Stimulated activated naive CD8-positive, alpha-beta T cell treated with anti-CD3 and anti-CD28 coated beads, Interleukin-15, Interleukin-2, amounts not matched to agents 100 U/mL and 50 U/mL, for 24 hours (primary cell): ENCODE measurements around the gene FOXO3B.
"Not testable (repeated sequence)": the region's sequence is repeated elsewhere in the genome, so short reads cannot be mapped to it uniquely, and the experiment has no call there.

Source experiments
- ATAC-seq: fragments of 150-1000 bp; cut with Tn5 transposase; one replicate; pipeline ENCODE4 v1.10.0; 2021
- DNase-seq: peaks from one replicate; pipeline ENCODE4 v3.0.0; 2021

FOXO3B gene

GRCh38 chr17:18681767-18682571 lies at the start of gene FOXO3B:
Gene FOXO3B (minus strand): TSS chr17:18682314. CDS start chr17:18681651, 663 bp downstream.
- peak; percentile 88 for ATAC-seq

DNA sequence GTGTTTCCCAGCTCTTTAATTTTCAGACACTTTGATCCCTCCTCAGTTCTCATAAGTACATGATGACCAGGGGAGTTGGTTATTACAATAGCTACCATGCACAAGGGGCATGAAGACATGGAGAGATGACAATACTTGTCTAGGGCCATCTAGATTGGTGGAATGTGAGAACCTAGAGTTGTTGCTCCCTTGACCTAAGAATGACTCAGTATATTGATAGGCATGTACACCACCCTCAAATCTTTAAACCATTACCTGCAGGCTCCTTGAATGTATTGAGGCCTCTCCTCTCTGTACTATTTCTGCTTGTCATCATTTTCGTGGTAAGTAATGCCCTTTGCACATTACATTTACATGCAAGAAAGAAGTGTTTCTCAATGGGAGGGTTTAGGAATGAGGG lies 41.4 kb upstream of the FOXO3B start:
- not testable (repeated sequence) for ATAC-seq

More at GRCh38 chr17:18681767-18682571, at the start of gene FOXO3B:
- peak; percentile 65 for DNase-seq

DNA sequence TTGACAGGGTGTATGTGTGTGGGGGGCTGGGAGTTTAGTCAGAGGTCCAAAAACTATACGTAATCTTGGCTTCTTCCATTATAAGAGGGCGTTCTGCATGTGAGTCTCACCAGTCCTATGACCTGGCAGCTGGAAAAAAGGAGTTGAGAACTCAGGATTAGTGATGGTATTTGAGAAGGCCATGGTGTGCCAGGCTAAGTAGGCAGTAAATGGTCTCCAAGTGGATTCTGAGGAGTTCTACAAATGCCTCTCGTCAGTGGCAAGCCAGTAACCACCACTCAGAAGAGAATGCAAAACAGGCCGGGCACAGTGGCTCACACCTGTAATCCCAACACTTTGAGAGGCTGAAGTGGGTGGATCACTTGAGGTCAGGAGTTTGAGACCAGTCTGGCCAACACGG lies 40.5 kb upstream of the FOXO3B start:
- DNase-seq, ATAC-seq: not testable (repeated sequence)

More for the DNA sequence above, 41.4 kb upstream of the FOXO3B start:
- not testable (repeated sequence) for DNase-seq

DNA sequence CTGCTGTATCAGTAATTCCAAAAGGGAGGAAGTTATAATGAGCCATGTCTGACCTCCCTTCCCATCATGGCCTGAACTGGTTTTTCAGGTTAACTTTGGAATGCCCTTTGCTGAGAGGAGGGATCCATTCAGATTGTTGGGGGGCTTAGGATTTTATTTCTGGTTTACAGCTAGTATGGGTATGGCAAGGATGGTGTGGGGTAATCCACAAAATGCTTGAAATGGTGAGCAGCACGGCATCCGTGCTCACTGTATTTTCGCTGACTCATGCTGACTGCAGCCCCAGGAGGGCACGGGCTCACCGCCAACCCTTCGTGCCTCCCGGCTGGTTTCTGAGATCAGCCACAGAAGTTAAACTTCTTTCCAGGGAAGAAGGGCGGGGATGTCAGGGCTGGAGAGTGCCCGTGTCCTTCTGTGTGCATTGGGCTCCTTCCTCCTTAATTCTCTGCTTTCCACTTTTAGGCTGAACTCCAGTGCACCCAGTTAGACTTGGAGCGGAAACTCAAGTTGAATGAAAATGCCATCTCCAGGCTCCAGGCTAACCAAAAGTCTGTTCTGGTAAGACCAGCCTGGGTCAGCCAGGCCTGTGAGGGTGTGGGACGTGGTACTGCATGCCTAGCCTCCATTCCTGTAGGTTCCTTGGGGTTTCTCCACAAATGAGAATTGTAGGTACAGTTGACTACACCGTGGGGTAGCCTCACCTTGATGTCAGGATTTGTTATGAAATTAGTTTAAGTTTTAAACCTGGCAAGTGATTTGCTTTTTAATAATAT lies 39.8 kb upstream of the FOXO3B start:
- not testable (repeated sequence) for DNase-seq, ATAC-seq

- ATAC-seq, DNase-seq: not testable (repeated sequence)
Observed at GRCh38 chr17:18719428-18720110, 37.5 kb upstream of the FOXO3B start.

DNA sequence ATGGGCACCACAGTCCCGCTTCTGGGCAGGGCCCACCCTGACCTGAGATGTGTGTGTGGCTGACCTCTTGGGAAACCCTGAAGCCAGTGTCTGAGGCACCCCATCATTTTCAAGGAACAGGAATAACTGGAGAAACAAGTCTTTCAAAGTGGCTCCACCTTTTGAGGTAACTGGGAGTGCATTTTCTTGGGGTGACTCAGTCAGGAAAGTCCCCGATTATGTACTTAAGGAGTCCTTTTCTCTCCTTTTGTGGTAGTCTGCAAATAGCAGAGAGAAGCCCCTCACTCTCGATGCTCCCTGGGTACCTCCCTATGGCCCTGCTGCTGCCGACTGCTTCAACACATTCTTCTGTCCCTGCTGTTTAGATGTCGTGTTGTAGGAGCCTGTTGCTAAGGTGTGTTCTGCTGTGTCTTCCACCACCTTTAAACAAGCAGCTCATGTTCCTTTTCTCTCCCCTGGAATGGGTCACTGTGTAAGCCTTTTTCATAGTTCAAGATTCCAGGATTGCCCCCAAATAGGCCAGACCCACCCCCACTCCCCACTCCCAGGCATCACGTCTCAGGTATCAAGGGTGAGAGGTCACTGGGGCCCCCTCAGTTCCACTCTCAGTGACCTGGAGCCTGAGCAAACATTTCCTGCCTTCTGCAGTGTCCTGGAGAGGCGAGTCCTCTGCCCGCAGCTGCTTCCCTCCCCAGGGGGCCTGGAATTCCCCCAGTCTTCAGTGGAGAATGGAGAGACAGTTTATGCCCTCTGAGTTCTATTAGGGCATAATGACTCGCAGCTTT lies 36.7 kb upstream of the FOXO3B start:
- ATAC-seq, DNase-seq: not testable (repeated sequence)

- DNase-seq (peak; percentile 69), ATAC-seq (peak; percentile 57)
Observed at GRCh38 chr17:18712354-18712999, 30.4 kb upstream of the FOXO3B start.

GRCh38 chr17:18708215-18708614 lies 26.1 kb upstream of the FOXO3B start:
- ATAC-seq, DNase-seq: not testable (repeated sequence)

GRCh38 chr17:18705955-18706354 lies 23.8 kb upstream of the FOXO3B start:
- ATAC-seq, DNase-seq: not testable (repeated sequence)

DNA sequence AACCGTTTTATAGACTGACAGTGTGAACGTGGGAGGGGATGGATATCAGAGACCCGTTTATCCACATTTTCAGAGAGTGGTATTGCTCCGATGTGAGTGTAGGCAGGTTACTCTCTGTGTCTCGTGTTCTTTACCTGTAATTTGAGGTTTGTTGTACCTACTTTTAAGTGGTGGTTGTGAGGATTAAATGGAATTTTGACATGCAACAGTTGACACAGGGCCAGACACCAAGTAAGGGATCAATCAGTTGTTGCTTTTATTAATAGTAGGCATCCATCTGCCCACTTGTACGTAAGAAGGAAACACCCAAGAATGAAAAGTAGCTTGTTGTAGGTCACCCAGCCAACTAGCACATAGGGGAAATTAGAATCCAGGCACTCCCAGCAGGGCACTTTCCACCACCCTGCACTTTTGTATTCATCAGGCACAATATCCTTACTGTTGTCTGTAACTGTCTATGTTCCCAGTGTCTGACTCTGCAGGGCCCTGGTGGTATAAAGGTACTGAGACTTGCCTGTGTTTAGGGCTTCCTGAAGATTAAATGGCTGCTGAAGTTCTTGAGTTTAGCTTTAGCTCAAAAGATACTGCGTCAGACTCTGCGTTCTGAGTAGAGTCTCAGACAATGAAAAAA lies 16.5 kb upstream of the FOXO3B start:
- ATAC-seq, DNase-seq: not testable (repeated sequence)

DNA sequence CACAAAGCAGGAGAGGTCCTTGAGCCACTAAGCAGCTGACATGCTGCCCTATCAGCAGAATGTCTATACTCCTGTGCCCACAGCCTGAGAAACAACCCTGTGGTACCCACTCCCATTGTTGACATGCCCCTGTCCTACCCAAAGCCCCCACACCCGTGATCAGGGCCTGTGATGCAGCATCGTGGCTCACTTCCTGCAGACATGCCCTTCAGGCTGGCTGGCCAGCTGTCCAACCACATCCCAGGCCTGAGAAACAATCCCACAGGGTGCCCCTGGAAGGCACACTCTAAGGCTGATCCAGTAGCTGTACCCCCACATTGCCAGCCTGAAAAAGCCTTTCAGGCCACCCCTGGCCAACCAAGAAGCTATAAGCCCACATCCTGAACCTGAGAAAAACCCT lies 13.0 kb upstream of the FOXO3B start:
- DNase-seq, ATAC-seq: not testable (repeated sequence)

- not testable (repeated sequence) for DNase-seq
- peak; percentile 53 for ATAC-seq
Observed at GRCh38 chr17:18682668-18683067, 554 bp upstream of the FOXO3B start.

GRCh38 chr17:18677381-18677780 lies 4.7 kb downstream of the FOXO3B start:
- ATAC-seq, DNase-seq: not testable (repeated sequence)

- DNase-seq, ATAC-seq: not testable (repeated sequence)
Observed at GRCh38 chr17:18676928-18677327, 5.2 kb downstream of the FOXO3B start.

GRCh38 chr17:18672395-18673227 lies 9.5 kb downstream of the FOXO3B start:
- DNase-seq, ATAC-seq: not testable (repeated sequence)

DNA sequence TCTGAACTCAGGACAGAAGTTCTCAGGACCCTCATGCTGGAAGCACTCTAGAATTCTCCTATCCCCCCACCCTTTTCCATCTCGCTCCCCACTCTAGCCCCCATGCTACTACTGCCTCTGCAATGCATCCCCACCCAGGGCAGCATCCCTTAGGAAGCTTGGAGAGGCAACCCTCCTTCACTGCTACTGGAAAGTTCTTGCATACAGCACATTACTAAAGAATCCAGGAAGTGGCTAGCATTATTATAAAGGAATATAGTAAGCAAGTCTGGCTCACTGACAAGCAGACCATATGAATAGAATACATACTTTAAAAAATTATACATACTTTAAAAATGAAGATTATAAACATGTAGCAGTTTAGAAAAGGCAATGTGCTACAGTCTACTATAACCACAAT lies 13.5 kb downstream of the FOXO3B start:
- DNase-seq, ATAC-seq: not testable (repeated sequence)

DNA sequence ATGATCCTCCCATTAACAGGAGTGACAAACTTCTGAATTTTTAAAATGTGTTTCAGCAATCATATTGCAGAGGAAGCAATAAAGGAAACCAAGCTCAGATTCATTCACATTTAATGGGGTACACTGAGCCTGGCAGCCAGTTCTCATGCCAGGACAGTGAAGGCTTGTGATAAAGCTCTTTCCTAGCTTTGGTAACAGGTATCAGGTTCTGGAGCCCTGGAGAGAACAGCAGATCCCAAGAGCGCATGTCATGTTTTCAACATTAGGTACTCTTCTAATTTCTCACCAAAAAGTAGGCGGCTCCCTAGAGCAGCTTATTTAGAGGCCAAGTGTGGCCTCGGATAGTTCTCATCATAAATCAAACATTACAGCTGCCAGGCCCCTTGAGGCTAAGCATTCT lies 14.6 kb downstream of the FOXO3B start:
- DNase-seq, ATAC-seq: not testable (repeated sequence)

GRCh38 chr17:18666326-18666725 lies 15.8 kb downstream of the FOXO3B start:
- ATAC-seq, DNase-seq: not testable (repeated sequence)
